ENCODE measurements around the gene NTRK3.

DNA sequence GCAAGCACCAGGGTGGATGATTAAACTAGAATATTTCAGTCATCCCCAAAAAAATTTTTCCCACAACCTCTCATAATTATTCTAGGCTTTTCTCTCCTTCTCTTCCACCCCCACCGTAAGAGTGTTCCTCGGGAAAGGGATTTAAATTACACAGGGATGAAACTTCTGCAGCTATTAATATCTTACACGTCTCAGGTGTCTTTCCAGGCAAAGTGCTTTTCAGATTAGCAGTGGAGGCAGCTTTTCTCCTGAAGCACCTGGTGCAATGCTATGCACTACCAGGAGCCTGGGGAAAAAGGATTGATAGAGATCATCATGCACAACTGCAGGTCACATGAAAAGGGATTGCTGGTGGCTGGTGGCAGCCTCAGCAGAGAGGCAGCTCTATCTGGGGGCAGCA lies 250.4 kb downstream of the NTRK3 start:
- TF ChIP-seq, protein P1, sequence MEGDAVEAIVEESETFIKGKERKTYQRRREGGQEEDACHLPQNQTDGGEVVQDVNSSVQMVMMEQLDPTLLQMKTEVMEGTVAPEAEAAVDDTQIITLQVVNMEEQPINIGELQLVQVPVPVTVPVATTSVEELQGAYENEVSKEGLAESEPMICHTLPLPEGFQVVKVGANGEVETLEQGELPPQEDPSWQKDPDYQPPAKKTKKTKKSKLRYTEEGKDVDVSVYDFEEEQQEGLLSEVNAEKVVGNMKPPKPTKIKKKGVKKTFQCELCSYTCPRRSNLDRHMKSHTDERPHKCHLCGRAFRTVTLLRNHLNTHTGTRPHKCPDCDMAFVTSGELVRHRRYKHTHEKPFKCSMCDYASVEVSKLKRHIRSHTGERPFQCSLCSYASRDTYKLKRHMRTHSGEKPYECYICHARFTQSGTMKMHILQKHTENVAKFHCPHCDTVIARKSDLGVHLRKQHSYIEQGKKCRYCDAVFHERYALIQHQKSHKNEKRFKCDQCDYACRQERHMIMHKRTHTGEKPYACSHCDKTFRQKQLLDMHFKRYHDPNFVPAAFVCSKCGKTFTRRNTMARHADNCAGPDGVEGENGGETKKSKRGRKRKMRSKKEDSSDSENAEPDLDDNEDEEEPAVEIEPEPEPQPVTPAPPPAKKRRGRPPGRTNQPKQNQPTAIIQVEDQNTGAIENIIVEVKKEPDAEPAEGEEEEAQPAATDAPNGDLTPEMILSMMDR (IDR thresholded peaks at IDR 0.05; ENCODE audit: borderline replicate concordance, extremely low read depth, low read length, poor library complexity, severe bottlenecking): no peak
- no peak for TF ChIP-seq EZH2 (IDR thresholded peaks at IDR 0.05; ENCODE audit: borderline replicate concordance, low read depth, low read length, severe bottlenecking)
